ENCODE measurements around the gene ZBTB7C.

ZBTB7C gene

DNA sequence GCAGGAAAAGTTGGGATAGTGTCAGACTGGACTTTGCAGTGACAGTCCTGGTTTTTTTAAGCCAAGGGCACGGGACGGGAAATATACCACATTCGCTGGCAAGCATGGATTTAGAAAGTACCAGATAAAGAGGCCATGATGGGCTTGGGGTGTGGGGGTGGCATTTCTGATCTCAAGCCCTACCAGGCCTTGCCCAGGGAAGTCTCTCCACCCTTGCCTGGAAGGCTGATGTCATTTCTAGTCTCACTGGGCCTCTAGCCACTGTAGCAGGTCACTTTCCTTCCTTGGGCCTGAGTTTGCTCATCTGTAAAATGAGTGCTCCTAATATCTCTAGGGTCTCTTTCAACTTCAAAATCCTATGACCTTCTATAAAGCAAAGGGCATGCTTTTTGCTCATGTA, 1.8 kb downstream of the ZBTB7C start:
- H3K4me1 ChIP-seq (ENCODE audit: insufficient read depth, low read length) = peaks cover 17% of the 10 kb centered on the region
- H3K9me3 ChIP-seq (ENCODE audit: control insufficient read depth, insufficient read depth, low read length) = no peaks in the 10 kb centered on the region
- peak overlapping the region; percentile 59; the same call in 1 of the 2 replicates for H3K9ac ChIP-seq (ENCODE audit: low read depth, low read length)
- no peaks in the 10 kb centered on the region for H3K36me3 ChIP-seq (ENCODE audit: insufficient read depth, low read length)

DNA sequence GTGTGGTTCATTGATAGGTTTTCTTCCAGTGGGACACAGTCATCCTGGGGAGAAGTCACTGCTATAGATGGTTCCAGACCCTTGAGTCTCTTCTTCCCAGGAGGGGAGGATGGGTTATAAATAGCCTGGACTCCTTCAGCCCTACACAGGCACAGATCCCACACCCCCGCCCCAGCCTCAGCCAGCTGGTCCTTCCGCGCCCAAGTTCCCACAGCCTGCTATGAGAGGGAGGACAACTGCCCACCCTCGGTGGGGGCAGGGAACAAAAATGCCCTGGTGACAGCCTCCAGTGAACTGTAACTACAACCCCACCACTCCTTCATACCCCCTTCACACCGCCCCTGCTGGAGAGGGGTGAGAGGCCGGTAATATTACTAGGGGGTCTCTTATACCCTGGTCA, 3.2 kb downstream of the ZBTB7C start:
- no peaks in the 10 kb centered on the region for H3K36me3 ChIP-seq (ENCODE audit: insufficient read depth, low read length)
- H3K9me3 ChIP-seq (ENCODE audit: control insufficient read depth, insufficient read depth, low read length) = no peaks in the 10 kb centered on the region
- H3K4me1 ChIP-seq (ENCODE audit: insufficient read depth, low read length) = peaks cover 17% of the 10 kb centered on the region
- no peak overlapping the region for H3K9ac ChIP-seq (ENCODE audit: low read depth, low read length)

DNA sequence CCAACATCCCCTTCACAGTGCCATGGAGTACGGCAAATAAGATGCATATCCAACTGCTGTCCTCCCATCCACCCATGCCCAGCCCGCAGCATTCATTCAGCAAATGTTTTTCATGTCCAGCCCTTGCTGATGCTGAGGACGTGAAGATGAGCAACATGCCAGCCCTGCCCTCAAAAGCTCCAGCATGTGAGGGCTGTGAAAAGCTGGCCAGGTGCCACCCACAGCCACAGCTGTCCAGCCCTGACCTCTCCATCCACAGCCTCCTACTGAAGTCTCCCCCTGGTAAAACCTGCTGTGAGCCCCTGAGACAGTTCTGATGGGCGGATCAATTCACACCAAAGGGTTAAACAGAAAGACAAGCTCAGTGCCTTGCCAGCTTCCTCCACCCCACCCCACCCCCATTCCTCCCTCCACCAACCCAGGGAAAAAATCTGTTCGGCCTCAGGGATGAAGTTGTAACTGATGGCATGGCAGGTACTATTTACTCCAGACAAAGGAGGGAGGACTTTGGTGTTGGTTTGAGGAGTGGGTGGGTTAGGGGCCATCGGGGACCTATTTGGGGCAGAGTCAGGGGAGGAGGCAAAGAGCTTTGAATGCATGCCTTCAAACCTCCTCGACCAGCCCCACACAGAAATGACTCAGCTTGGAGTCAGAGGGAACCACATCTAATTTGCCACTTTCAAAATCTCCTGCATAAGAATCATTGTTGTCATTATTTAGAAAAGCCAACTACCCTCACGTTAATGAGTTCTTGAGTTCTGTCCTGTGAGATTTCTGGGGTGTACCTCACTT, 4.3 kb downstream of the ZBTB7C start:
- Histone ChIP-seq H3K36me3 (ENCODE audit: insufficient read depth, low read length) (no peaks in the 10 kb centered on the region), H3K9ac (ENCODE audit: low read depth, low read length) (no peak overlapping the region), H3K9me3 (ENCODE audit: control insufficient read depth, insufficient read depth, low read length) (no peaks in the 10 kb centered on the region), H3K4me1 (ENCODE audit: insufficient read depth, low read length) (peaks cover 17% of the 10 kb centered on the region)

- Histone ChIP-seq H3K4me1 (ENCODE audit: insufficient read depth, low read length) (peaks cover 17% of the 10 kb centered on the region), H3K9ac (ENCODE audit: low read depth, low read length) (no peak overlapping the region), H3K9me3 (ENCODE audit: control insufficient read depth, insufficient read depth, low read length) (no peaks in the 10 kb centered on the region), H3K36me3 (ENCODE audit: insufficient read depth, low read length) (no peaks in the 10 kb centered on the region)
Measured at GRCh38 chr18:48402953-48403352, 6.2 kb downstream of the ZBTB7C start.

DNA sequence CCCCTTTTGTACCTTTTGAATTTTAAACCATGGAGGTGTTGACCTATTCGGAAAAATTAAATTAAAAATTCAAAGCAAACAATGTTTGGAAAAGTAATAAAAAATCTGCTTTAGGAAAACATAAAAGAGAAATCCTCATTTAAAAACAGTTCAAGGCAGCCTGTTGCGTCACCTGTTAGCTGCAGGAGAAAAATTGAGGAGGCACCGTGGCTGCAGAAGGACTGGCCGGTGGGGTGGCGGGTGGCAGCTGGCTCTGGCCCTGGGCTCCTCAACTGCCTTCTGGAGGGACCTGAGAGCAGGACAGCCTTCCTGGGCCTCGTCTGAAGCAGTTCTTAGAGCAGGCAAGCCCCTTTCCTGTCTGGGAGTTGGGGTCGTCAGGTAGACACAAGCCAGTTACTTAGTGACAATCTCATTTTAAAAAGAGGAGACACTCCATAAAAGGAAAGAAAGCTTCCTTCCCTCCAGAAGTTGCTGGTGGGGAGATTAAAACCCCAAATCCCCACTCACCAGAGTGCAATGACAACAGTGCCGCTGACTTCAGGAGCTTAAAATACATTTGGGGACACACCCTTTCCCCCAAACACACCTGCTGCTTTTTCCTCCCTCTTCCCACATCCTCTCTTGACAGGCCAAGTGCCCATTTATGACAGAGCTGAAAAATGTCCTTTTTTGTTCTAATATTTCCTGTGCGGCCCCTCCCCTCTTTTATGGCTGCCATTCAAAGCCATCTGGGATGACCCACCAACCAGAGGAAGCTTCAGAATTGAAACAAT, 9.7 kb downstream of the ZBTB7C start:
- peaks cover 2% of the 10 kb centered on the region; the same call in 1 of the 2 replicates for H3K4me1 ChIP-seq (ENCODE audit: insufficient read depth, low read length)
- no peaks in the 10 kb centered on the region for H3K9me3 ChIP-seq (ENCODE audit: control insufficient read depth, insufficient read depth, low read length)
- H3K36me3 ChIP-seq (ENCODE audit: insufficient read depth, low read length) = no peaks in the 10 kb centered on the region
- H3K9ac ChIP-seq (ENCODE audit: low read depth, low read length) = no peak overlapping the region

- no peaks in the 10 kb centered on the region for H3K36me3 ChIP-seq (ENCODE audit: insufficient read depth, low read length)
- no peak overlapping the region for H3K9ac ChIP-seq (ENCODE audit: low read depth, low read length)
- no peaks in the 10 kb centered on the region for H3K9me3 ChIP-seq (ENCODE audit: control insufficient read depth, insufficient read depth, low read length)
- H3K4me1 ChIP-seq (ENCODE audit: insufficient read depth, low read length) = 0 out of 2 replicates have a peak, but pooled peaks cover 11% of the 10 kb centered on the region
Measured at GRCh38 chr18:48398074-48398473, 11.1 kb downstream of the ZBTB7C start.

DNA sequence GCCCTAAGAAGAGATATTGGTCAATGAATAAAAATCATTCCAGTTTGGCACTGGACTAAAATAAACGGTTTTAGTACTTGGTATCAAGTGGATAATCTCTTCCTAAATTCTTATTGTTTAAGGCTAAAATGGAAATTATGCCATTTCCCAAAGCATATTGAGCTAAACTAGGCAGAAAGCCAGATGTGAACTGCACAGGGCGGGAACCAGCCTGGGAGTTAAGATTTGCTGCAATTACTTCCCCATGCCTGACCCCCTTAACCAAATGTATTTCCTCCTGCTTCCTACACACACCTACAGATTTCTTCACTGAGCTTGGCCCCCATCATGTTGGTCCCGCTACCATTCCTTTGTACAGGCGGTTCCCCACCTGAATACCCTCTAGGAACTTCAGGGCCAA, 12.2 kb downstream of the ZBTB7C start:
- Histone ChIP-seq H3K36me3 (ENCODE audit: insufficient read depth, low read length) (no peaks in the 10 kb centered on the region), H3K9ac (ENCODE audit: low read depth, low read length) (no peak overlapping the region), H3K9me3 (ENCODE audit: control insufficient read depth, insufficient read depth, low read length) (no peaks in the 10 kb centered on the region), H3K4me1 (ENCODE audit: insufficient read depth, low read length) (peaks cover 11% of the 10 kb centered on the region; the same call in 1 of the 2 replicates)

DNA sequence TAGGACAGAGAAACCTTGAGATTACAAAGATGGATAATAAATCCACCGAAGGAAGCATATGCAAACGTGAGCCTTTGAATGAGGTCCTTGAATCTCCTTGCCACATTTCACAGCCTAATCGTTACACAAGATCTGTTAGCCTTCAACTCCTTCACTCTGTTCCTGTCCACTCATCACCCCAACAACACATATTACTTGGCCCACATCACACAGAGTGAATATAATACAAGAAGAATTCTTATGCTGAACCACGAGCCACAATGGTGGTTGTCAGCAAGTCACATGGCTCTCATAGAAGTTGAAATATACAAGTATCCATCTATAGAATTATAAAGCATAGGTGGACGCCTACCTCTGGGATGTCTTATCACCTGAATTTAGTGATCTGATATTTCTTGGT, 12.6 kb downstream of the ZBTB7C start:
- H3K9me3 ChIP-seq (ENCODE audit: control insufficient read depth, insufficient read depth, low read length) = no peaks in the 10 kb centered on the region
- H3K4me1 ChIP-seq (ENCODE audit: insufficient read depth, low read length) = peaks cover 11% of the 10 kb centered on the region; the same call in 1 of the 2 replicates
- no peak overlapping the region for H3K9ac ChIP-seq (ENCODE audit: low read depth, low read length)
- H3K36me3 ChIP-seq (ENCODE audit: insufficient read depth, low read length) = no peaks in the 10 kb centered on the region

GRCh38 chr18:48395646-48396045, 13.5 kb downstream of the ZBTB7C start:
- H3K36me3 ChIP-seq (ENCODE audit: insufficient read depth, low read length) = no peaks in the 10 kb centered on the region
- H3K9ac ChIP-seq (ENCODE audit: low read depth, low read length) = no peak overlapping the region
- no peaks in the 10 kb centered on the region for H3K9me3 ChIP-seq (ENCODE audit: control insufficient read depth, insufficient read depth, low read length)
- peaks cover 11% of the 10 kb centered on the region; the same call in 1 of the 2 replicates for H3K4me1 ChIP-seq (ENCODE audit: insufficient read depth, low read length)

DNA sequence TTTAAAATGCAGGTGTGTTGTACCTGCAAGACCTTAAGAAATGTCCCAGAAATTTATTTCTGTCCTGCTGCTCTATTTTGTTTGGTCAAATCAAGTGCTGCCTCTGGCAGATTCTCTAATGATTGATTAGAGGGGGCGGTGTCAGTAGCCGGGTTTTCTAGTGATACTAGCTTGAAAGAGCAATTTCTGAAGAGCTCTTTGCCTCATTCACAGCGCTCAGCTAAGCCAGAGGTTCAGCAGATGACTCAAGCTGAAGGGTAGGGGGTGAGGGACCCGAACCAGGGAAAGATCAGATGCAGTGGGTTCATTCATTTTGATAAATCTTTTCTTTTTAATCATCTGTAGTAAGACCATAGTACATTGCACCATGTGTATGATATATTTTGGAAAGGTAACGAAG, 15.0 kb downstream of the ZBTB7C start:
- Histone ChIP-seq H3K4me1 (ENCODE audit: insufficient read depth, low read length) (peaks cover 11% of the 10 kb centered on the region; the same call in 1 of the 2 replicates), H3K36me3 (ENCODE audit: insufficient read depth, low read length) (no peaks in the 10 kb centered on the region), H3K9me3 (ENCODE audit: control insufficient read depth, insufficient read depth, low read length) (no peaks in the 10 kb centered on the region), H3K9ac (ENCODE audit: low read depth, low read length) (no peak overlapping the region)

- no peak overlapping the region for H3K9ac ChIP-seq (ENCODE audit: low read depth, low read length)
Measured at GRCh38 chr18:48393776-48394175, 15.4 kb downstream of the ZBTB7C start.

DNA sequence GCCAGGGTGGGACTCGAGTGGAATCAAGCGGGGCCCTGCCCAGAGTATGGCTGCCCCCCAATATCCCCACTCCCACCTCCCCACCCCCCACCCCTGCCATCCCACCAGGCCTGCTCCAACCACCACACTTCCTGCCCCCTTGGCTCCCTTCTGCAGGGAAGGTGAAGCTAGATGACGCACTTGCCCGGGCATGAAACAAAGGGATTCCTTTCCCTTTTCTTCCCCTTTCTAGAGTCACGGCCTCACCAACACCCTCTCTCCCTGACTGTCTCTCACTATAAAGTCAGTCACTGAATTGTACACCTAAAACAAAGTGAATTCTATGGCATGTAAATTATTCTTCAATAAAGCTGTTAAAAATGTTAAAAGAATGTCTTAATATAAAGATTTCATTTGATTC, 16.0 kb downstream of the ZBTB7C start:
- Histone ChIP-seq H3K4me1 (ENCODE audit: insufficient read depth, low read length) (peaks cover 11% of the 10 kb centered on the region; the same call in 1 of the 2 replicates), H3K9me3 (ENCODE audit: control insufficient read depth, insufficient read depth, low read length) (no peaks in the 10 kb centered on the region), H3K36me3 (ENCODE audit: insufficient read depth, low read length) (no peaks in the 10 kb centered on the region), H3K9ac (ENCODE audit: low read depth, low read length) (no peak overlapping the region)

More at GRCh38 chr18:48393776-48394175, 15.4 kb downstream of the ZBTB7C start:
- Histone ChIP-seq H3K4me1 (ENCODE audit: insufficient read depth, low read length) (peaks cover 11% of the 10 kb centered on the region; the same call in 1 of the 2 replicates), H3K36me3 (ENCODE audit: insufficient read depth, low read length) (no peaks in the 10 kb centered on the region), H3K9me3 (ENCODE audit: control insufficient read depth, insufficient read depth, low read length) (no peaks in the 10 kb centered on the region)

DNA sequence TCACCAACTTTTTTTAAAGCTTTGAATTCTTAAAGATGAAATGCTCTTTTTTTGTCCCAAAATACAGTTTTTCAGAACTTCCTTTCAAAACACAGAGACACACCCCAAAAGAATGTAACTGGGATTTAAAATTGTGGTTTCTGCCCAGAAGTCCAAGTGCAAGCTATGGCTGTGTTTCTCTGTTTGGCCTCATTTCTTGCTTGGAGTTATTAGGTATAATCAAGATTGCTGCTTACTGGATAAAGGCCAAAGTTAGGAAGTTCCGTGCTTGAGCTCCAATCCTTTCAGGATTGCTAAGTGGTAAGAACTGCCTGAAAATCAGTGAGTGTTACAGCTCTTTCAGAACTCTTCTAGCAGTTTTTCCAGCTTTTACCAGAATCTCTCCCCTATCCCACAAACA, 16.9 kb downstream of the ZBTB7C start:
- Histone ChIP-seq H3K9me3 (ENCODE audit: control insufficient read depth, insufficient read depth, low read length) (no peaks in the 10 kb centered on the region), H3K4me1 (ENCODE audit: insufficient read depth, low read length) (peaks cover 11% of the 10 kb centered on the region; the same call in 1 of the 2 replicates), H3K9ac (ENCODE audit: low read depth, low read length) (no peak overlapping the region), H3K36me3 (ENCODE audit: insufficient read depth, low read length) (no peaks in the 10 kb centered on the region)

GRCh38 chr18:48391868-48392267, 17.3 kb downstream of the ZBTB7C start:
- no peaks in the 10 kb centered on the region for H3K9me3 ChIP-seq (ENCODE audit: control insufficient read depth, insufficient read depth, low read length)
- no peak overlapping the region for H3K9ac ChIP-seq (ENCODE audit: low read depth, low read length)
- peaks cover 11% of the 10 kb centered on the region; the same call in 1 of the 2 replicates for H3K4me1 ChIP-seq (ENCODE audit: insufficient read depth, low read length)
- no peaks in the 10 kb centered on the region for H3K36me3 ChIP-seq (ENCODE audit: insufficient read depth, low read length)

Data from ES-I3 (cell line).